Measurements from ENCODE around the gene NANOS2.

DNA sequence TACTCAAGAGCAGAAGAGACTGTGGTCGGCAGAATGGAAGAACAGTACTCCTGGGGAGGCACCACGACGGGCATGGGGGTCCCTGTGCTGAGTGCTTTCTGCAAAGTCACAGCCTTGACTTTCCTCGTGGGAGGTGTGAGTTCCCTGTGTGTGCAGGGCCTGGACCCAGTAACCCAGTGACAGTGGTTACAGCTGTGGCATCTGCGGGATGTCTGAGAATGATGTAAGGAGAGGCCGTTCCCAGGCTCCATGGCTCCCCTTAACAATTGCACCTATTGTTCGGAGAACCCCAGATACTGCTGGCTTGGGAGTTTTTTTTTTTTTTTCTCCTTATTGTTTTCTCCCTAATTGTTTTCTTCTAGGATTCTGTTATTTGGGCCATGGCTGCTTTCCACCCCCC is 5.1 kb upstream of the NANOS2 start:
- TF ChIP-seq, protein P1, sequence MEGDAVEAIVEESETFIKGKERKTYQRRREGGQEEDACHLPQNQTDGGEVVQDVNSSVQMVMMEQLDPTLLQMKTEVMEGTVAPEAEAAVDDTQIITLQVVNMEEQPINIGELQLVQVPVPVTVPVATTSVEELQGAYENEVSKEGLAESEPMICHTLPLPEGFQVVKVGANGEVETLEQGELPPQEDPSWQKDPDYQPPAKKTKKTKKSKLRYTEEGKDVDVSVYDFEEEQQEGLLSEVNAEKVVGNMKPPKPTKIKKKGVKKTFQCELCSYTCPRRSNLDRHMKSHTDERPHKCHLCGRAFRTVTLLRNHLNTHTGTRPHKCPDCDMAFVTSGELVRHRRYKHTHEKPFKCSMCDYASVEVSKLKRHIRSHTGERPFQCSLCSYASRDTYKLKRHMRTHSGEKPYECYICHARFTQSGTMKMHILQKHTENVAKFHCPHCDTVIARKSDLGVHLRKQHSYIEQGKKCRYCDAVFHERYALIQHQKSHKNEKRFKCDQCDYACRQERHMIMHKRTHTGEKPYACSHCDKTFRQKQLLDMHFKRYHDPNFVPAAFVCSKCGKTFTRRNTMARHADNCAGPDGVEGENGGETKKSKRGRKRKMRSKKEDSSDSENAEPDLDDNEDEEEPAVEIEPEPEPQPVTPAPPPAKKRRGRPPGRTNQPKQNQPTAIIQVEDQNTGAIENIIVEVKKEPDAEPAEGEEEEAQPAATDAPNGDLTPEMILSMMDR (conservative IDR thresholded peaks at IDR 0.05; ENCODE audit: low read depth, low read length), result no peak
- TF ChIP-seq RFX5 (IDR thresholded peaks at IDR 0.05; ENCODE audit: low read depth, low read length), result no peak
- TF ChIP-seq, protein P2, sequence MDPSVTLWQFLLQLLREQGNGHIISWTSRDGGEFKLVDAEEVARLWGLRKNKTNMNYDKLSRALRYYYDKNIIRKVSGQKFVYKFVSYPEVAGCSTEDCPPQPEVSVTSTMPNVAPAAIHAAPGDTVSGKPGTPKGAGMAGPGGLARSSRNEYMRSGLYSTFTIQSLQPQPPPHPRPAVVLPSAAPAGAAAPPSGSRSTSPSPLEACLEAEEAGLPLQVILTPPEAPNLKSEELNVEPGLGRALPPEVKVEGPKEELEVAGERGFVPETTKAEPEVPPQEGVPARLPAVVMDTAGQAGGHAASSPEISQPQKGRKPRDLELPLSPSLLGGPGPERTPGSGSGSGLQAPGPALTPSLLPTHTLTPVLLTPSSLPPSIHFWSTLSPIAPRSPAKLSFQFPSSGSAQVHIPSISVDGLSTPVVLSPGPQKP (IDR thresholded peaks at IDR 0.05; ENCODE audit: borderline replicate concordance, low read depth, low read length), result no peak
- TF ChIP-seq RAD21 (IDR thresholded peaks at IDR 0.05; ENCODE audit: low read length), result no peak
- TF ChIP-seq POLR2A (IDR thresholded peaks at IDR 0.05; ENCODE audit: low read depth, low read length), result no peak
- TF ChIP-seq, protein P3, sequence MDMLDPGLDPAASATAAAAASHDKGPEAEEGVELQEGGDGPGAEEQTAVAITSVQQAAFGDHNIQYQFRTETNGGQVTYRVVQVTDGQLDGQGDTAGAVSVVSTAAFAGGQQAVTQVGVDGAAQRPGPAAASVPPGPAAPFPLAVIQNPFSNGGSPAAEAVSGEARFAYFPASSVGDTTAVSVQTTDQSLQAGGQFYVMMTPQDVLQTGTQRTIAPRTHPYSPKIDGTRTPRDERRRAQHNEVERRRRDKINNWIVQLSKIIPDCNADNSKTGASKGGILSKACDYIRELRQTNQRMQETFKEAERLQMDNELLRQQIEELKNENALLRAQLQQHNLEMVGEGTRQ (IDR thresholded peaks at IDR 0.05; ENCODE audit: low read depth, low read length), result no peak
- no peak for TF ChIP-seq BHLHE40 (IDR thresholded peaks at IDR 0.05; ENCODE audit: low read depth, low read length)
- no peak for TF ChIP-seq MAZ (IDR thresholded peaks at IDR 0.05; ENCODE audit: borderline replicate concordance, low read depth, low read length)
- TF ChIP-seq CEBPB (IDR thresholded peaks at IDR 0.05; ENCODE audit: low read depth, low read length), result no peak
- no peak for TF ChIP-seq SMC3 (IDR thresholded peaks at IDR 0.05; ENCODE audit: low read depth, low read length)
